SK-N-SH (cell line): ENCODE measurements around the gene MACROD2. TPM values are rescaled to one million over a fixed set of nuclear protein-coding genes. Genes with fewer than 3 reads are reported as not detected.

Experiments used
- CTCF ChIA-PET: fragments of 300-600, 350-600 bp; formaldehyde crosslinking; extraction: SDS; loops from one replicate; lab custom pipeline; 2021; lab: Yijun Ruan, JAX
- POLR2A ChIA-PET: fragments of 350-600 bp; sonication (Branson Sonifier 250); formaldehyde crosslinking; extraction: SDS; loops from one replicate; lab custom pipeline; 2020; ENCODE audit warnings: antibody characterized with exemption, inconsistent platforms; lab: Yijun Ruan, JAX
- DNase-seq: peaks from one replicate; pipeline ENCODE4 v3.0.0; 2012
- H2AFZ ChIP-seq: fragments of 200-600 bp; sonication (generic); 2 replicates; pipeline ENCODE4 v1.8.1; 2016; ENCODE audit warnings: antibody characterized with exemption, mild to moderate bottlenecking, low read depth
- H3F3A ChIP-seq: fragments of 200-600 bp; sonication (generic); replicated peaks from 2 replicates; pipeline ENCODE3; 2016; ENCODE audit warnings: antibody characterized with exemption, mild to moderate bottlenecking; ENCODE audit not compliant: insufficient read depth
- H3K27ac ChIP-seq, 2 experiments: fragments of 200-500 bp in 1 of 2; fragments of 200-600 bp in 1 of 2; sonication (Bioruptor generic) in 1 of 2; sonication (generic), shearing (Covaris generic) in 1 of 2; 2 replicates each; pipeline versions ENCODE4 v1.5.1 to v1.6.1; 2014 to 2016; ENCODE audit warnings: low read depth in 2 of 2, inconsistent platforms in 1 of 2, low read length in 1 of 2, mild to moderate bottlenecking in 1 of 2, mixed read lengths in 1 of 2
- H3K27me3 ChIP-seq: fragments of 200-600 bp; sonication (generic), shearing (Covaris generic); 2 replicates; pipeline ENCODE4 v1.6.1; 2016; ENCODE audit warnings: mixed run types; ENCODE audit not compliant: insufficient read depth
- H3K36me3 ChIP-seq, 2 experiments: fragments of 200-500 bp in 1 of 2; fragments of 200-600 bp in 1 of 2; sonication (Bioruptor generic) in 1 of 2; sonication (generic) in 1 of 2; replicated peaks in 1 of 2; 2 replicates each; pipeline versions ENCODE3 to v1.5.1; 2014 to 2016; ENCODE audit warnings: low read length in 1 of 2, mild to moderate bottlenecking in 1 of 2; ENCODE audit not compliant: insufficient read depth in 2 of 2, control insufficient read depth in 1 of 2
- H3K4me1 ChIP-seq, 2 experiments: fragments of 200-500 bp in 1 of 2; fragments of 200-600 bp in 1 of 2; sonication (Bioruptor generic) in 1 of 2; sonication (generic), shearing (Covaris generic) in 1 of 2; 2 replicates each; pipeline versions ENCODE4 v1.5.1 to v1.6.1; 2014 to 2016; ENCODE audit warnings: low read depth in 1 of 2, low read length in 1 of 2, mixed run types in 1 of 2; ENCODE audit not compliant: insufficient read depth in 2 of 2, control insufficient read depth in 1 of 2
- H3K4me2 ChIP-seq: fragments of 200-600 bp; sonication (generic), shearing (Covaris generic); 2 replicates; pipeline ENCODE4 v1.6.1; 2017; ENCODE audit warnings: mixed run types
- H3K4me3 ChIP-seq, 2 experiments: fragments of 200-500 bp in 1 of 2; fragments of 200-600 bp in 1 of 2; sonication (Bioruptor generic) in 1 of 2; sonication (generic), shearing (Covaris generic) in 1 of 2; 2 replicates each; pipeline versions ENCODE4 v1.5.1 to v1.8.1; 2014 to 2016; ENCODE audit warnings: low read depth in 2 of 2, inconsistent platforms in 1 of 2, low read length in 1 of 2, mild to moderate bottlenecking in 1 of 2, mixed read lengths in 1 of 2, moderate library complexity in 1 of 2
- H3K79me2 ChIP-seq: fragments of 200-600 bp; sonication (generic); 2 replicates; pipeline ENCODE4 v1.8.1; 2017; ENCODE audit warnings: mild to moderate bottlenecking; ENCODE audit not compliant: insufficient read depth
- H3K9ac ChIP-seq: fragments of 200-600 bp; sonication (generic); 2 replicates; pipeline ENCODE4 v1.6.1; 2017; ENCODE audit warnings: mixed run types
- H3K9me2 ChIP-seq: fragments of 200-600 bp; sonication (generic); 2 replicates; pipeline ENCODE4 v1.6.1; 2017; ENCODE audit warnings: mixed run types
- H3K9me3 ChIP-seq: fragments of 200-600 bp; sonication (generic); 2 replicates; pipeline ENCODE4 v1.6.1; 2017; ENCODE audit warnings: mixed run types, mild to moderate bottlenecking, moderate library complexity
- H4K20me1 ChIP-seq: fragments of 200-600 bp; sonication (generic); 2 replicates; pipeline ENCODE4 v1.6.1; 2017; ENCODE audit warnings: mild to moderate bottlenecking, mixed run types; ENCODE audit not compliant: insufficient read depth
- EP300 ChIP-seq, 2 experiments: IDR thresholded peaks; 2 replicates each; pipeline versions ENCODE4 v1.4.0 to v1.6.1; 2012; ENCODE audit warnings: borderline replicate concordance in 1 of 2, low read depth in 1 of 2, low read length in 1 of 2
- FOXM1 ChIP-seq: IDR thresholded peaks from 2 replicates; pipeline ENCODE4 v1.4.0; 2012; ENCODE audit warnings: low read depth, mild to moderate bottlenecking
- NFIC ChIP-seq: IDR thresholded peaks from 2 replicates; pipeline ENCODE4 v1.4.0; 2012; ENCODE audit warnings: borderline replicate concordance
- RAD21 ChIP-seq: IDR thresholded peaks from 2 replicates; pipeline ENCODE4 v1.6.1; 2012; ENCODE audit warnings: mild to moderate bottlenecking, low read length
- RXRA ChIP-seq: IDR thresholded peaks from 2 replicates; pipeline ENCODE4 v1.4.0; 2012; ENCODE audit warnings: low read depth, mild to moderate bottlenecking, borderline replicate concordance
- SIN3A ChIP-seq: IDR thresholded peaks from 2 replicates; pipeline ENCODE4 v1.6.1; 2012; ENCODE audit warnings: low read depth, mild to moderate bottlenecking, low read length, moderate library complexity, borderline replicate concordance
- SMC3 ChIP-seq: IDR thresholded peaks from 2 replicates; pipeline ENCODE4 v1.6.1; 2012; ENCODE audit warnings: low read depth, low read length, improper control_type of control experiment
- TAF1 ChIP-seq: IDR thresholded peaks from 2 replicates; pipeline ENCODE4 v1.6.1; 2012; ENCODE audit warnings: low read depth, mild to moderate bottlenecking, low read length, moderate library complexity, borderline replicate concordance
- WGBS: methylation state at CpG from one replicate; pipeline ENCODE4 v1.1.6; 2017; ENCODE audit warnings: low lambda C conversion rate; 5-methylcytosine and 5-hydroxymethylcytosine counted together
- polyA plus RNA-seq, 3 experiments: library from polyadenylated mRNA; depleted of rRNA; stranded (reverse); fragments of >200 nt; gene quantifications; 2 replicates each; pipeline ENCODE4 v1.2.3, GENCODE V29; 2012
- TF ChIP-seq, protein P1 (sequence below): IDR thresholded peaks from 2 replicates; pipeline ENCODE4 v1.4.0; 2012; ENCODE audit warnings: low read depth, borderline replicate concordance

Gene MACROD2
- polyA plus RNA-seq, 1 of the 3 experiments (the other 2 are of a cell fraction): 0.33 TPM

DNA sequence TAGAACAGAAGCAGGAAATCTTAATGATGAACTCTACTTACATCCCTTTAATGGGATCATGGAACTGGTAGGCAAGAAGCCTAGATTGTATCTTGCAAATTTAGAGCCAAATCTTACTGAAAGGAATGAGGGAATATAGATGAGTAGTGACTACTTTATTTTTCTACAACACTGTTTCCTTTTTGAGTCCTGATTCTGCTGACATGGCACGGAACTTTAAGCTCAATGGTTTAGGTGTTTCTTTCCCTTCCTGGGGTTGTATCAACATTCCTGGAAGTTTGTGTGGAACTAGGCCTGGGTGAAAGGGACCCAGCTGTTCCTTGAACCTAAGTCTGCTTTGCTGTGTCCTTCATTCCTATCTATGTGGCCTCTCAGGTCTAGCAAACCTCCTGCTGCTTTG is 1047.4 kb downstream of the MACROD2 start:
- no peak overlapping the region for H3K4me2 ChIP-seq
- no peaks in the 10 kb centered on the region for H3F3A ChIP-seq
- no peaks in the 10 kb centered on the region for H3K36me3 ChIP-seq
- no peak for DNase-seq
- no peak overlapping the region for H3K27ac ChIP-seq
- no peaks in the 10 kb centered on the region for H3K79me2 ChIP-seq
- H3K4me3 ChIP-seq: no peak overlapping the region
- H2AFZ ChIP-seq: no peak overlapping the region
- ChIA-PET POLR2A (no interaction called here), CTCF (no interaction called here)
- WGBS: 84% methylated on average over 1 of the region's 1 CpG
- no peaks in the 10 kb centered on the region for H4K20me1 ChIP-seq
- no peaks in the 10 kb centered on the region for H3K9me3 ChIP-seq
- H3K9ac ChIP-seq: no peak overlapping the region
- no peaks in the 10 kb centered on the region for H3K9me2 ChIP-seq
- no peak for TF ChIP-seq NFIC
- no peaks in the 10 kb centered on the region for H3K27me3 ChIP-seq
- H3K4me1 ChIP-seq: peaks cover 0 to 5% of the 10 kb centered on the region in 2 experiments; a peak in 2 of 4 replicates

DNA sequence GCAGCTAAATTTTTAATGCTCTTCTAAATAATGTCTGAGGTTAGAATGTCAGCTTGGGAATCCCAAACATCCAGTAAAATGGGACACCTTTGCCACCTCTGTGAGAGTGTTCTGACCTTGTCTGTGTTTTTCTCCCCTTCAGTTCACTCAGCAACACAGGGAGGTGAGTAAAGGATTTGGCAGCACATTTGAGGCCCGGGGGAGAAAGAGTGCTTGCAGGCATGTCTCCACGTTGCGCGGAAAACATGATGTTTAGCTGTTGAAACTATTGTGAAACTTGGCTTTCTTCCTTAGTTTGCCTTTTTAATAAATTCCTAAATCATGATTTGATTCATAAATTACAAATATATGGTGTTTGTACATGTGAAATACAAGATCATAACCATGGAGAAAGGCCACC is 1049.9 kb downstream of the MACROD2 start:
- H3K36me3 ChIP-seq: no peaks in the 10 kb centered on the region
- H3K27ac ChIP-seq: no peak overlapping the region
- no peak overlapping the region for H3K4me3 ChIP-seq
- TF ChIP-seq RAD21: no peak
- no peak for TF ChIP-seq SIN3A
- no peak for TF ChIP-seq EP300 (IDR thresholded peaks at IDR 0.05; ENCODE audit: borderline replicate concordance in 1 of 2, low read depth in 1 of 2, low read length in 1 of 2)
- H3K9me2 ChIP-seq: no peaks in the 10 kb centered on the region
- CTCF ChIA-PET: no interaction called here
- 89% methylated on average over 4 of the region's 4 CpGs for WGBS
- H3K9ac ChIP-seq: no peak overlapping the region
- no peak overlapping the region for H3K4me2 ChIP-seq
- H3K79me2 ChIP-seq: no peaks in the 10 kb centered on the region
- no peaks in the 10 kb centered on the region for H4K20me1 ChIP-seq
- peaks cover 0 to 5% of the 10 kb centered on the region in 2 experiments; a peak in 2 of 4 replicates for H3K4me1 ChIP-seq
- no peaks in the 10 kb centered on the region for H3K27me3 ChIP-seq
- H2AFZ ChIP-seq: no peak overlapping the region
- H3F3A ChIP-seq: no peaks in the 10 kb centered on the region
- POLR2A ChIA-PET: no interaction called here
- no peak for DNase-seq
- H3K9me3 ChIP-seq: no peaks in the 10 kb centered on the region

DNA sequence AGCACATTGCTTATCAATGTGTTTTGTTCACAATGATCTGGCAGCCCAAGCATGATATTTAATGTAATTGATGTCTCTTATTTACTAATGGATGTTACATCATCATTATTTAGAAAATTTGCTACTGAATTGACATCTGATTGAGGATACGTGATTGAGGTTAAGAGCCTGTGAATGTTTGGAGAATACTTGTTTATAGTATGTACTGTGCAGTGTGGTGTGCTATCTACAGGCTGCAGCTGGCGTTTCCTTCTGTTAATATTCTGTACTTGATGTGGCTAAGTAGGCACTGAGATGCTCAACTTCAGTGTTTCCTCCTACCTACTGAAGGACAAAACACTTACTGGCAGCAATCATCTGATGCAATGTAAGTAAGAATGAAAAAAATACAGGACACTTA is 1051.7 kb downstream of the MACROD2 start:
- POLR2A ChIA-PET: no interaction called here
- no peak for TF ChIP-seq RXRA
- TF ChIP-seq SMC3: no peak
- no peak for TF ChIP-seq FOXM1
- TF ChIP-seq NFIC: no peak
- no peak for TF ChIP-seq TAF1
- TF ChIP-seq, protein P1, sequence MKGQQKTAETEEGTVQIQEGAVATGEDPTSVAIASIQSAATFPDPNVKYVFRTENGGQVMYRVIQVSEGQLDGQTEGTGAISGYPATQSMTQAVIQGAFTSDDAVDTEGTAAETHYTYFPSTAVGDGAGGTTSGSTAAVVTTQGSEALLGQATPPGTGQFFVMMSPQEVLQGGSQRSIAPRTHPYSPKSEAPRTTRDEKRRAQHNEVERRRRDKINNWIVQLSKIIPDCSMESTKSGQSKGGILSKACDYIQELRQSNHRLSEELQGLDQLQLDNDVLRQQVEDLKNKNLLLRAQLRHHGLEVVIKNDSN: no peak
- TF ChIP-seq RAD21: no peak

More for the DNA sequence above, 1051.7 kb downstream of the MACROD2 start:
- Histone ChIP-seq H3K36me3 (no peaks in the 10 kb centered on the region), H3K4me1 (peaks cover 0 to 5% of the 10 kb centered on the region in 2 experiments; a peak in 2 of 4 replicates), H3K9me3 (no peaks in the 10 kb centered on the region), H3K4me2 (no peak overlapping the region), H4K20me1 (no peaks in the 10 kb centered on the region), H2AFZ (no peak overlapping the region), H3K27ac (no peak overlapping the region), H3K27me3 (no peaks in the 10 kb centered on the region), H3K79me2 (no peaks in the 10 kb centered on the region), H3F3A (no peaks in the 10 kb centered on the region), H3K4me3 (no peak overlapping the region), H3K9ac (no peak overlapping the region), H3K9me2 (no peaks in the 10 kb centered on the region)
- CTCF ChIA-PET: no interaction called here
- no peak for DNase-seq
- 85% methylated on average over 2 of the region's 2 CpGs for WGBS
